Sciatic nerve (tissue), 2 donors: ENCODE measurements around the gene NCOA6. TPM values are rescaled to one million over a fixed set of nuclear protein-coding genes. Genes with fewer than 3 reads are reported as not detected.

Experiments used
- ATAC-seq: fragments of 200-7000 bp; cut with Tn5 transposase; one replicate; pipeline ENCODE4 v1.9.1; 2020; ENCODE audit warnings: mild to moderate bottlenecking, moderate library complexity
- DNase-seq: peaks from one replicate; pipeline ENCODE4 v3.0.0-alpha.2; 2020; ENCODE audit warnings: low spot score
- intact Hi-C: fragments of 100-400 bp; cut with DNase I; formaldehyde crosslinking; loops from one replicate; pipeline ENCODE4 v1.14.2; 2022
- total RNA-seq: library from RNA; stranded (reverse); fragmentation: NEBNext Ultra II Directional; extraction: Animal tissue kit (Norgen Biotek cat#: 25700); gene quantifications from one replicate; pipeline ENCODE4 v1.2.1, GENCODE V29; 2021
- donor health status: DM: no; HTN: no; CAD: no.
- donor health status: DM: no; HTN: no; CAD: no.

The NCOA6 gene
- total RNA-seq, 1 donor from 2014 or later, result 30.2 TPM

- ATAC-seq (no peak), DNase-seq (peak; percentile 51)
- intact Hi-C loops, result loop anchor here (10.0 kb wide), 1 partner anchor 396 kb away; no protein-coding TSS in a partner anchor
These were observed 114.4 kb downstream of the NCOA6 start for GRCh38 chr20:34710861-34711574.

GRCh38 chr20:34710568-34710839 is 114.9 kb downstream of the NCOA6 start:
- intact Hi-C loops, result loop anchor here (10.0 kb wide), 1 partner anchor 396 kb away; no protein-coding TSS in a partner anchor
- DNase-seq (no peak), ATAC-seq (no peak)

- peak; percentile 77 for ATAC-seq
- peak; percentile 70 for DNase-seq
- intact Hi-C loops, result loop anchor here (10.0 kb wide), 2 partner anchors 125 to 395 kb away; no protein-coding TSS in a partner anchor
These were observed 115.5 kb downstream of the NCOA6 start for GRCh38 chr20:34709831-34710567.

- ATAC-seq (peak; percentile 90), DNase-seq (peak; percentile 94)
- intact Hi-C loops, result loop anchor here (10.0 kb wide), 1 partner anchor 124 kb away; no protein-coding TSS in a partner anchor
These were observed 116.2 kb downstream of the NCOA6 start for GRCh38 chr20:34709044-34709830.

GRCh38 chr20:34708621-34709043 is 116.8 kb downstream of the NCOA6 start:
- intact Hi-C loops, result loop anchor here (10.0 kb wide), 1 partner anchor 124 kb away; no protein-coding TSS in a partner anchor
- peak; percentile 79 for DNase-seq
- ATAC-seq, result peak; percentile 40

GRCh38 chr20:34706912-34707784 is 118.3 kb downstream of the NCOA6 start:
- ATAC-seq (no peak), DNase-seq (peak; percentile 47)

DNA sequence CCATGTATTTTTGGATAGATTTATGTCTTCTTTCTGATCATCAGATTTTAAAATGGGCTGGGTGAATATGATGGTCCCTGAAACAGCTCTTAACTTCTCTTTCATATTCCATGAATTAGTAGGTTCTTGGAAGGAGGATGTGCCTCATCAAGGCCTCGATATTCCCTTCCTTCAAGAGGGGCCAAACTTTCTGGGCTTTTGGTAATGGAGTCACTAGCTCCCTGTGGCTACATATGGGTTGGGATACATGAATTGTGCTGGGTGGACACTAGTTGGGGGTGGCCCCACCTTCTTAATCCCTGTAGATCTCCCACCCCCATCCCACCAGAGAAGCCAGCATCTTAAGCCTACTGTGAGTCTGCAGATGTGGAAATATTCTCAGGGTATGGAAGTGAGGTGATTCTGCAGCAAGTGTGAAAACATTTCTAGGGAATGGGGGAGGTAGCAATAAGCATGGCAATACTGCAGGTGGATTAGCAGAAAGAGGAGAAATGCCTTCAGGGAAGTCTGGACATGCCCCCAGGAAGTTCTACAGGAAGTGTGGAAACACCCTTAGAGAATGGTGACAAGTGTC is 119.1 kb downstream of the NCOA6 start:
- ATAC-seq, result no peak
- peak; percentile 18 for DNase-seq
- intact Hi-C loops, result loop anchor here (10.0 kb wide), 1 partner anchor 122 kb away; no protein-coding TSS in a partner anchor

More at GRCh38 chr20:34706912-34707784, 118.3 kb downstream of the NCOA6 start:
- intact Hi-C loops, result loop anchor here (10.0 kb wide), 1 partner anchor 122 kb away; no protein-coding TSS in a partner anchor

DNA sequence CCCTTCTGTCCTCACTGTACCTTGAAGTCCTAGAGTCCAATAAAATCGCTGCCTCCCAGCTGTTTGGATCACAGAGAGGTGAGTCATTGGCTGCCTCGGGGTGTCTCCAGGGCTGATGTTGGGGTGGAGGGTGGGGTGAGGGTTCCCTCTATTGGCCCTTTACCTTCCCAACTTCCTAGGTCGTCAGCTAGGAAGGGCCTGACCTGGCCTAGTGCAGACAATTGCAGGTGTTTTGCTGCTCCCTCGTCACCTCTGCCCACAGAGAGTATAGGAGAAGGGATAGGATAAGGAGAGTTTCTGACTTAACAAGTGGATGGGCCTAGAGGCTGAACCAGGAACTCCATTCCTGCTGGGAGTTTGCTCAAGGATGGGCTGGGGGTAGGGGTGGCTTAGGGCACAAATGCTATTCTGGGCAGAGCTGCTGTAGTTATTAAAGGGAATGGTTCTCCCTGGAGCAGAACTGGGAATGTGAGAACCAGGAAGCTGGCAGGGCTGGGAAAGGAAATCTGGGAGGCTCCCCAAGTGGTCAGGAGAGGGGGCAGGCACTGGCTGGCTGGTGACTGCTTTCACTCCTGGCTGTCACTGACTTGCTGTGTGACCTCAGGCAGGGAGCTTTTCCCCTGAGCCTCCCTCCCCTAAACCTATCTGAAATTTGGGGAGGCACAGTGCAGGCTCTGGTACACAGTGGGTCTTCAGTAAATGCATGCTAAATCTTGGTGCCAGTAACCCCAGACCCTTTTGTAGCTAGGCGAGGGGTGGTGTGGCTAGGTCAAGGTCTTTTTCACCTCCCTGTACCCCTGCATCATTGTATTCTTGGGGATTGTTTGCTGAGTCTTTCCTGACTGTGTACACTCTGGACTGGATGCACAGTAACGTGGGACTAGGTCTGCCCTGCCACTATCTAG is 119.8 kb downstream of the NCOA6 start:
- ATAC-seq (no peak), DNase-seq (peak; percentile 52)
- intact Hi-C loops, result loop anchor here (10.0 kb wide), 1 partner anchor 121 kb away; no protein-coding TSS in a partner anchor

GRCh38 chr20:34705008-34705396 is 120.4 kb downstream of the NCOA6 start:
- no peak for ATAC-seq
- no peak for DNase-seq
- intact Hi-C loops, result loop anchor here (10.0 kb wide), 1 partner anchor 120 kb away; no protein-coding TSS in a partner anchor

DNA sequence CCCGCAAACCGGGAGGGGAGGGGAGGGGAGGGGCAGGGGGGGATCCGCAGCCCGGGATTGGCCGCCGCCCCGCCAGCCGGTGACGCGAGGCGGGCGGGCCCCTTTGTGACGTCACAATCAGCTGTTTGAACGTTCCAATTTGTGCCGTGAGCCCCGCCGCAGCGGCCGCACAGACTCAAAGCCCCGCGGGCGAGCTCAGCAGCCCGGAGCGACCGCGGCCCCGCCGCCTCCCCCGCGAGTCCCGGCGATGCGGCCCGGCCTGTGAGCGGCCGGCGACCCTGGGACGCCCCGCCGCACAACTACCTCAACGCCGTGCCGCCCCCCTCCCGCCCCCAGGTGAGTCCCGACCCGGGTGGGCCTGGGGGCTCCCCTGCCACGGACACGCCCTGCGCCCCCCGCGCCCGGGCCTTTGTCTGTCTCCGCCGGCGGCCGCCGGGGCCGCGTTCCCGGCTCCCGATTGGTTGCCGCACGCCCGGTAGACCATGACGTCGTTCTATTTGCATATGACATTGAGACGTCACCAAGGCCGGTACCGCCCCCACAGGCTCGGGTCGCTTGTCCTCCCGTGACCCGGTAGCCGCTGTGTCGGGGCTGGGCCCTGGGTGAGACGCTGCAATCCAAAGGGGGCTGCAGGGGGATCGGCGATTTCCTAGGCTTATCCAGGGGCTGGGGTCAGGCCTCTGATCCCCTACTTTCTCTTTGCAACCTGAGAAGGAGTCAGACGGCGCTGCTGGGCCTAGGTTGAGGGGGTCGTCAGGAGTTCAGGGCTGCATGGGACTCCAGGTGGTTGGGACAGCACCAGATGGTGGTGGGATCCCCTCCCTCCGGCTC is 121.1 kb downstream of the NCOA6 start, which contains the start of gene TP53INP2:
TSS of gene TP53INP2 (plus strand) at position 168 of the 831 bp plus-strand sequence. CDS start 4,396 bp downstream, outside the sequence.
- intact Hi-C loops, result loop anchor here (10.0 kb wide), 1 partner anchor 120 kb away; no protein-coding TSS in a partner anchor
- peak; percentile 95 for DNase-seq
- peak; percentile 81 for ATAC-seq

GRCh38 chr20:34703424-34704176 is 121.9 kb downstream of the NCOA6 start:
- intact Hi-C loops, result loop anchor here (10.0 kb wide), 1 partner anchor 119 kb away; no protein-coding TSS in a partner anchor
- ATAC-seq (peak; percentile 5), DNase-seq (no peak)

DNA sequence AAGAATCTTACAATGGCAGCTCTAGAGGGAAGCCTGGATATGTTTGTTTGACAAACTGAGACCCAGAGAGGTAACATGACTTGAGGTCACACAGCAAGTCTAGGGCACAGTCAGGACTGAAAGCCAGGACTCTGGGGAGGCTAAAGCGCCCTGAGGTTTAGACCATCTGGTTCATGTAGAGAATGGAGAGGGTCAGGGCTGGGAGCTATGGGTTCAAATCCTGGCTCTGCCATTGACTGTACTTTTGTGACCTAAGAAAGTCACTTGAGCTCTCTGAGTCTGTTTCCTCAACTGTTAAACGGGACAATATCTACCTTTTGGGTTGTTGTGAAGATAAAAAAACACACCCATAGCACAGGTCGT is 122.4 kb downstream of the NCOA6 start:
- no peak for ATAC-seq
- peak; percentile 12 for DNase-seq
- intact Hi-C loops, result loop anchor here (10.0 kb wide), 1 partner anchor 118 kb away; no protein-coding TSS in a partner anchor

- ATAC-seq (no peak), DNase-seq (peak; percentile 37)
- intact Hi-C loops, result loop anchor here (10.0 kb wide), 1 partner anchor 117 kb away; no protein-coding TSS in a partner anchor
These were observed 123.9 kb downstream of the NCOA6 start for GRCh38 chr20:34701405-34702085.

- ATAC-seq (peak; percentile 34), DNase-seq (no peak)
These were observed 132.0 kb downstream of the NCOA6 start for GRCh38 chr20:34693414-34693813.

More at GRCh38 chr20:34693414-34693813, 132.0 kb downstream of the NCOA6 start:
- intact Hi-C loops, result no loop called here
